Measurements from ENCODE around the gene NDST1. TPM values are rescaled to one million over a fixed set of nuclear protein-coding genes. Genes with fewer than 3 reads are reported as not detected.

NDST1 gene
- total and polyA plus RNA-seq, 2 of the 8 experiments (the other 6 are each of a cell fraction or from before 2014, with no cell fraction given) = 27.0 to 72.0 TPM

DNA sequence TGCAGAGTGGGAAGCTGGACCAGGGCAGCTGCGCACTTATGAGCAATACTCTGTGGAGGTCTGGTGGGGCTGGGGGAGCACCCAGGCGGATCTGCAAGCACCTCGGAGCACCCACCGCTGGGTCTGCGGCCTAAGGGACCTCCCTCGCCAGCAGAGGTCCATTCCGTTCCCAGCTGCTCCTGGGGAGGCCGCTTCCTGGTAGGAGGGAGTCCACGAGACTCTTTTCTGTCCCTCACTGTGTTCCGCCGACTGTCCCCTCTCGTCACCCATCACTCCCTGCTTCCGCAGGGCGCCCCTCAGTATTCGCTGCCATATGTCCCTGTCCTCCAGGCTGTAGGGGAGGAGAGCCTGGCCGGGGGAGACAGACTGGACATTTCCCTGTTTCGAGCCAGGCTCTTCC, 45.5 kb downstream of the NDST1 start:
- Histone ChIP-seq H3K36me3 (ENCODE audit: control insufficient read depth in 2 of 4, insufficient read depth in 4 of 4, low read length in 3 of 4) (peaks cover 16 to 52% (median 29%) of the 10 kb centered on the region in 4 experiments), H3K27me3 (replicated peaks in 1 of 4; ENCODE audit: control insufficient read depth in 3 of 4, extremely low read depth in 1 of 4, insufficient read depth in 3 of 4, low read length in 3 of 4) (no peaks in the 10 kb centered on the region), H3K23ac (ENCODE audit: insufficient read length) (no peak overlapping the region), H2BK12ac (ENCODE audit: low read depth, low read length) (no peak overlapping the region), H3K56ac (replicated peaks; ENCODE audit: insufficient read length, low read depth, low read length) (no peak overlapping the region), H3K23me2 (ENCODE audit: low read depth, low read length) (no peaks in the 10 kb centered on the region), H2AK5ac (ENCODE audit: low read depth, low read length) (no peak overlapping the region), H3K9me3 (ENCODE audit: insufficient read depth in 2 of 2, low read depth in 1 of 2, low read length in 1 of 2) (no peaks in the 10 kb centered on the region), H3K4me2 (ENCODE audit: insufficient read depth in 1 of 2, low read depth in 2 of 2, low read length in 2 of 2) (no peak overlapping the region), H3K4me1 (replicated peaks in 1 of 4; ENCODE audit: control insufficient read depth in 3 of 4, insufficient read depth in 4 of 4, low read length in 3 of 4) (peaks cover 0 to 3% (median under 1%) of the 10 kb centered on the region in 4 experiments; a peak in 4 of 7 replicates), H2BK15ac (ENCODE audit: low read length) (no peak overlapping the region), H3K79me2 (ENCODE audit: control insufficient read depth in 1 of 2, insufficient read depth in 2 of 2, low read length in 2 of 2) (no peaks in the 10 kb centered on the region), H3K79me1 (ENCODE audit: low read depth, low read length) (no peaks in the 10 kb centered on the region), H2BK20ac (ENCODE audit: low read length) (no peak overlapping the region), H2BK5ac (ENCODE audit: low read depth, low read length) (no peak overlapping the region), H3K18ac (ENCODE audit: extremely low read depth, low read length) (no peak overlapping the region), H4K20me1 (replicated peaks in 1 of 2; ENCODE audit: control insufficient read depth in 1 of 2, insufficient read depth in 2 of 2, low read length in 2 of 2) (peaks cover 0 to 2% of the 10 kb centered on the region in 2 experiments), H2AFZ (ENCODE audit: low read length) (no peak overlapping the region), H4K8ac (ENCODE audit: extremely low read depth, insufficient read depth, low read length) (no peak overlapping the region), H3K14ac (ENCODE audit: insufficient read length) (no peak overlapping the region), H2BK120ac (replicated peaks; ENCODE audit: low read depth, low read length) (no peak overlapping the region), H3K4me3 (ENCODE audit: extremely low read depth in 1 of 4, insufficient read depth in 2 of 4, low read depth in 3 of 4, low read length in 4 of 4) (no peak overlapping the region), H3K27ac (ENCODE audit: low read depth, low read length) (no peak overlapping the region), H4K91ac (replicated peaks; ENCODE audit: insufficient read length, low read length) (no peak overlapping the region), H4K5ac (ENCODE audit: insufficient read length, low read depth, low read length) (no peak overlapping the region), H3K9ac (replicated peaks in 1 of 4; ENCODE audit: extremely low read depth in 1 of 4, low read depth in 3 of 4, low read length in 3 of 4) (no peak overlapping the region), H3K4ac (replicated peaks; ENCODE audit: insufficient read length, low read depth, low read length) (no peak overlapping the region)
- ChIA-PET POLR2A (ENCODE audit: partially characterized antibody) (interaction anchor here (1.2 to 1.5 kb wide), 2 partner anchors 104 to 108 kb away, joined by 3 read pairs; partner anchors contain the start of gene RPS14), CTCF (ENCODE audit: partially characterized antibody) (interaction anchor here (0.6 to 10.5 kb wide), 11 partner anchors 8 to 219 kb away, joined by 3 to 99 read pairs (median 4); no protein-coding TSS in a partner anchor)
- no peak for TF ChIP-seq KDM4A (IDR thresholded peaks at IDR 0.05; ENCODE audit: low read depth, low read length, severe bottlenecking)
- TF ChIP-seq POLR2A (IDR thresholded peaks at IDR 0.05; ENCODE audit: control extremely low read depth in 1 of 2, low read depth in 2 of 2, low read length in 2 of 2) = no peak
- no peak for TF ChIP-seq RAD21 (IDR thresholded peaks at IDR 0.05 in 1 of 2, conservative IDR thresholded peaks at IDR 0.05 in 1 of 2; ENCODE audit: low read depth in 2 of 2, low read length in 2 of 2)
- TF ChIP-seq CHD1 (IDR thresholded peaks at IDR 0.05; ENCODE audit: low read depth, low read length) = no peak
- no peak for TF ChIP-seq RBBP5 (IDR thresholded peaks at IDR 0.05; ENCODE audit: borderline replicate concordance, low read depth, low read length)
- no peak for TF ChIP-seq KDM1A (IDR thresholded peaks at IDR 0.05; ENCODE audit: borderline replicate concordance, low read length)
- WGBS, 2 experiments (ENCODE audit: extremely low coverage in 1 of 2, insufficient coverage in 1 of 2, insufficient read length in 1 of 2, insufficient replicate concordance in 2 of 2, low coverage in 1 of 2, low lambda C conversion rate in 2 of 2, missing lambda C conversion rate in 1 of 2) = 93% methylated on average over 17 of the region's 17 CpGs; no CpG with 5 or more reads in 1 of the 2 experiments
- DNase-seq (ENCODE audit: low read depth in 1 of 2, low spot score in 2 of 2) (no peak), FAIRE-seq (no peak)
